Thymus (tissue), 14 donors: ENCODE data around the gene CCL4. TPM values are rescaled to one million over a fixed set of nuclear protein-coding genes. Genes with fewer than 3 reads are reported as not detected.
"Not testable (repeated sequence)": the region's sequence is repeated elsewhere in the genome, so short reads cannot be mapped to it uniquely, and the experiment has no call there.

Source experiments
- DNase-seq, 9 donors: peaks; one replicate each; pipeline ENCODE4 v3.0.0-alpha.2; 2013; ENCODE audit warnings: low spot score in 9 of 9, low read depth in 6 of 9, missing footprints in 1 of 9
- H3K27ac ChIP-seq, 2 donors: one replicate each; pipeline ENCODE4 v1.5.1; 2013; ENCODE audit warnings: control low read depth in 1 of 2, low read depth in 1 of 2, low read length in 1 of 2, mild to moderate bottlenecking in 1 of 2, moderate library complexity in 1 of 2
- H3K27me3 ChIP-seq, 2 donors: one replicate each; pipeline ENCODE4 v1.5.1; 2013; ENCODE audit warnings: low read length in 1 of 2; ENCODE audit not compliant: control insufficient read depth in 2 of 2, insufficient read depth in 1 of 2
- H3K36me3 ChIP-seq, 2 donors: one replicate each; pipeline ENCODE4 v1.5.1; 2013; ENCODE audit warnings: low read length in 1 of 2, mild to moderate bottlenecking in 1 of 2, moderate library complexity in 1 of 2; ENCODE audit not compliant: control insufficient read depth in 2 of 2, insufficient read depth in 2 of 2
- H3K4me1 ChIP-seq, 2 donors: one replicate each; pipeline ENCODE4 v1.5.1; 2013; ENCODE audit warnings: low read length in 2 of 2; ENCODE audit not compliant: control insufficient read depth in 2 of 2, insufficient read depth in 2 of 2
- H3K4me3 ChIP-seq, 2 donors: one replicate each; pipeline ENCODE4 v1.5.1; 2013; ENCODE audit warnings: low read length in 2 of 2, control low read depth in 1 of 2, mild to moderate bottlenecking in 1 of 2
- H3K9me3 ChIP-seq, 2 donors: one replicate each; pipeline ENCODE4 v1.5.1; 2013; ENCODE audit warnings: low read length in 1 of 2, mild to moderate bottlenecking in 1 of 2; ENCODE audit not compliant: control insufficient read depth in 2 of 2, insufficient read depth in 1 of 2
- WGBS: extraction: QIAGEN DNeasy Blood & Tissue Kit; methylation state at CpG from one replicate; pipeline ENCODE4 v1.1.7; 2013; 5-methylcytosine and 5-hydroxymethylcytosine counted together
- long read RNA-seq, 10 donors: transcript quantifications; one replicate each; lab custom pipeline, GENCODE V29; 2026
- polyA plus RNA-seq: library from polyadenylated mRNA; stranded (reverse); fragments of 200-250 nt; gene quantifications from one replicate; pipeline ENCODE4 v1.2.3, GENCODE V29; 2013
- total RNA-seq: library from RNA; stranded (reverse); fragments of 120-200 nt; gene quantifications from one replicate; pipeline ENCODE4 v1.2.4, GENCODE V29; 2013
- donor health status: healthy.

The CCL4 gene
- total RNA-seq (7.3 TPM), polyA plus RNA-seq (15.4 TPM)
- long read RNA-seq, donor 1, result 0 reads
- long read RNA-seq, donor 2, result 0 reads
- long read RNA-seq, donor 3, transcript CCL4-202 (3 exons, 904 nt), result major isoform, 6 of 13 reads
- long read RNA-seq, donor 3, transcript CCL4-201 (1 exons, 1,774 nt), result major isoform, 6 of 13 reads
- long read RNA-seq, donor 3, partial matches to known transcripts, result 0 of 13 reads
- long read RNA-seq, donor 3, other reads (novel, unspliced or antisense), result 0 of 13 reads
- long read RNA-seq, donor 4, partial matches to known transcripts, result 0 of 5 reads
- long read RNA-seq, donor 4, other reads (novel, unspliced or antisense), result 0 of 5 reads
- long read RNA-seq, donor 5, partial matches to known transcripts, result 0 of 3 reads
- long read RNA-seq, donor 5, other reads (novel, unspliced or antisense), result 0 of 3 reads
- long read RNA-seq, donor 6, partial matches to known transcripts, result 0 of 6 reads
- long read RNA-seq, donor 6, other reads (novel, unspliced or antisense), result 0 of 6 reads
- long read RNA-seq, donor 7, partial matches to known transcripts, result 0 of 4 reads
- long read RNA-seq, donor 7, other reads (novel, unspliced or antisense), result 0 of 4 reads
- long read RNA-seq, donor 8, partial matches to known transcripts, result 0 of 1 reads
- long read RNA-seq, donor 8, other reads (novel, unspliced or antisense), result 0 of 1 reads
- long read RNA-seq, donor 9, result 0 reads
- long read RNA-seq, donor 10, partial matches to known transcripts, result 0 of 3 reads
- long read RNA-seq, donor 10, other reads (novel, unspliced or antisense), result 0 of 3 reads

GRCh38 chr17:36103401-36103975, at the start of gene CCL4:
Gene CCL4, plus strand, starts transcription at chr17:36103827. Its CDS starts 79 bp downstream, at chr17:36103906.
- not testable (repeated sequence) for H3K4me3 ChIP-seq, H3K27ac ChIP-seq, H3K27me3 ChIP-seq, DNase-seq, H3K36me3 ChIP-seq, H3K4me1 ChIP-seq, H3K9me3 ChIP-seq
- WGBS, result 31% methylated on average over 6 of the region's 6 CpGs

DNA sequence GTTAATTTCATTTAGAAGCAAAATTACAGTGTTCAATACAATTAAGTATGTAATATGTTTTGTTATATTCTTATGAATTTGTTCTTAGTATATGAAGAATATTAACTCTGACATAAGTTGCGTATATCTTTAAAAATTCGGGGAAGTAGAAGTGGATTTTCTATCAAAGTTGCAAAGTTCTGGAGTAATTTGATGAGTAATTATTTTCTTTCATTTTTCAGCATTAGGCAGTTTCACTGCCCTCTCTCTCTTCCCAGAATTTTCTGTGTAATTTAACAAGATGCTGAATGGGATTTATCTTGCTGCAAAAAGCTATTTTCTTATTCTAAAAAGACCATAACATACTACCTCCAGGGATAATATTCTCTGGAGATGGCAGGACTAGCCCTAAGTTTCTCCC, 48.5 kb upstream of the CCL4 start:
- H3K4me1 ChIP-seq, result no peaks in the 10 kb centered on the region
- 99% methylated on average over 2 of the region's 2 CpGs for WGBS
- H3K27me3 ChIP-seq, result no peaks in the 10 kb centered on the region
- no peak for DNase-seq
- H3K9me3 ChIP-seq, result no peaks in the 10 kb centered on the region
- no peak overlapping the region for H3K4me3 ChIP-seq
- H3K36me3 ChIP-seq, result no peaks in the 10 kb centered on the region
- no peak overlapping the region for H3K27ac ChIP-seq

GRCh38 chr17:36055921-36056520, 47.6 kb upstream of the CCL4 start:
- no peak for DNase-seq
- H3K27me3 ChIP-seq, result no peaks in the 10 kb centered on the region
- no peak overlapping the region for H3K27ac ChIP-seq
- no peak overlapping the region for H3K4me3 ChIP-seq
- H3K36me3 ChIP-seq, result no peaks in the 10 kb centered on the region
- 92% methylated on average over 4 of the region's 4 CpGs for WGBS
- H3K4me1 ChIP-seq, result no peaks in the 10 kb centered on the region
- no peaks in the 10 kb centered on the region for H3K9me3 ChIP-seq

GRCh38 chr17:36057911-36058310, 45.7 kb upstream of the CCL4 start:
- H3K9me3 ChIP-seq, result no peaks in the 10 kb centered on the region
- no peaks in the 10 kb centered on the region for H3K36me3 ChIP-seq
- H3K27me3 ChIP-seq, result no peaks in the 10 kb centered on the region
- no peak overlapping the region for H3K4me3 ChIP-seq
- H3K27ac ChIP-seq, result no peak overlapping the region
- no peak for DNase-seq
- H3K4me1 ChIP-seq, result no peaks in the 10 kb centered on the region

GRCh38 chr17:36059406-36059805, 44.2 kb upstream of the CCL4 start:
- H3K4me1 ChIP-seq, result no peaks in the 10 kb centered on the region
- no peak overlapping the region for H3K27ac ChIP-seq
- H3K27me3 ChIP-seq, result no peaks in the 10 kb centered on the region
- no peak for DNase-seq
- 97% methylated on average over 7 of the region's 7 CpGs for WGBS
- H3K36me3 ChIP-seq, result no peaks in the 10 kb centered on the region
- no peak overlapping the region for H3K4me3 ChIP-seq
- no peaks in the 10 kb centered on the region for H3K9me3 ChIP-seq

GRCh38 chr17:36060816-36061215, 42.8 kb upstream of the CCL4 start:
- Histone ChIP-seq H3K36me3 (no peaks in the 10 kb centered on the region), H3K9me3 (no peaks in the 10 kb centered on the region), H3K27me3 (no peaks in the 10 kb centered on the region), H3K4me1 (no peaks in the 10 kb centered on the region), H3K27ac (no peak overlapping the region), H3K4me3 (no peak overlapping the region)
- 97% methylated on average over 2 of the region's 2 CpGs for WGBS
- no peak for DNase-seq

DNA sequence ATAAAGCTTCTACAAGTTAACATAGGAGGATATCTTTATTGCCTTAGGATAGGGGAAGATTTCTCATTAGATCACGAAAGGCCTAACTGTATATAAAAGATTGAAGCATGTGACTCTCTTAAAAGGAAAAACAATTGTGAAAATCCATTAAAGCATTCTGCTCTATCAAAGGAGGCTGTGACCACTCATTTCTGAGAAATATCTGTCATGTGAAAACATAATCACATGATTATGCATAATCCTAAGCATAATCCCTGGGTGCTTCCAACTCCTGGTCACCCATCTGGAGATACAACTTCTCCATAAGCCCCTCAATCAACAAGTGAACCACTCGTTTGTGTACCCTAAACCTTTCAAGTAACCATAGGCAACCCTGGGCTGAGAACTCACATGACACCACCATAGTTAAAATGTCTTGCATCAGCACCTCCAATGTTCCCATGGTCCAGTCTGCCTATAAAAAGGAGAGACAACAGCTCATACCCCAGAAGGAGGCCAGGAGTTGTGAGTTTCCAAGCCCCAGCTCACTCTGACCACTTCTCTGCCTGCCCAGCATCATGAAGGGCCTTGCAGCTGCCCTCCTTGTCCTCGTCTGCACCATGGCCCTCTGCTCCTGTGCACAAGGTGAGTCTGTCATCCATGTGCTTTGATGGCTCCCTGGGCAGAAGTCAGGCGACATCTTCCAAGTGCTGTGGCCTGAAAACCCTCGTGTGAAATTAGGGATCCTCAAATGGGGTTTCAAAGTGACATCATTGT, 39.7 kb upstream of the CCL4 start, which contains the start of gene CCL18:
TSS of gene CCL18 (plus strand) at position 487 of the 756 bp plus-strand sequence. CDS start at position 558, 71 bp downstream.
- DNase-seq, result no peak
- WGBS, result 89% methylated on average over 5 of the region's 5 CpGs
- H3K27me3 ChIP-seq, result no peaks in the 10 kb centered on the region
- no peak within 1 kb of the TSS for H3K4me3 ChIP-seq
- H3K9me3 ChIP-seq, result no peaks in the 10 kb centered on the region
- H3K27ac ChIP-seq, result no peak within 1 kb of the TSS
- no peaks in the 10 kb centered on the region for H3K36me3 ChIP-seq
- no peaks in the 10 kb centered on the region for H3K4me1 ChIP-seq

GRCh38 chr17:36066365-36066985, 37.2 kb upstream of the CCL4 start:
- Histone ChIP-seq H3K27ac (no peak overlapping the region), H3K36me3 (no peaks in the 10 kb centered on the region), H3K27me3 (no peaks in the 10 kb centered on the region), H3K4me1 (no peaks in the 10 kb centered on the region), H3K9me3 (no peaks in the 10 kb centered on the region), H3K4me3 (no peak overlapping the region)
- 94% methylated on average over 6 of the region's 6 CpGs for WGBS
- DNase-seq, result no peak
